Measurements from ENCODE around the gene TPO. TPM values are rescaled to one million over a fixed set of nuclear protein-coding genes. Genes with fewer than 3 reads are reported as not detected.

TPO gene
- total RNA-seq, 1 experiment from 2014 or later: not detected

DNA sequence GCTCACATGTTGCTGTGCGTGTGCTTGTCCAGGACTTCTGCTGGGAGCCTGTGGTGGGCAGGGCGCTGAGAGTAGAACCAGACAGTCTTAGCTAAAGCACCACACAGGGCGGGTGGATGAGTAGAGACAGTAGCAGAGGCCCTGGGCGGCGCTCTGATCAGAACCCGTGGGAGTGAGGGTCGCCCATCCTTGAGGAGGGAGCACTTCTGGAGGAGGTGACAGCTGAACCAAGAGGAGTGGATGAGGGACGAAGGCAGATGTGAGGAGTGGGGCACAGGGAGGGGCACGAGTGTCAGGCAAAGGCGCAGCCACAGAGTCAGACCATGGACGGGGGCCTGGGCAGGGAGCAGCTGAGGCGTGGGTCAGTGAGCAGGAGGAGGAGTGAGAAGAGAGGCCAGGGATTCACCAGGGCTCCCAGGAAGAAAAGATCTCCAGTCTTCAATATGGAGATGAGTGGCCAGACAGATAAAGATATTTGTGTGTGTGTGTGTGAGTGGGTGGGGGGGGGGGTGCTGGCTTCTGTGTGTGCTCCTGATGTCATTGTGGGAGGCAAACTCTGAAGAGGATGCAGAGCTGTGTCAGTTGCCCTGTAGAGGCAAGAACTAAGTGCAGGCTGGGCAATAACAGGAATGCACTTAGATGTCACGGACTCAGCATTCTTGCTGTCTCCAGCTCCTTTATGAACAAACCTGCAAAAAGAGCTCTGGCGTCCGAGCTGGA lies 79.6 kb downstream of the TPO start:
- H3K9me3 Mint-ChIP-seq (ENCODE audit: low read depth, unreplicated experiment): peaks cover 21% of the 10 kb centered on the region
- H3K36me3 Mint-ChIP-seq (ENCODE audit: insufficient read depth, unreplicated experiment): no peaks in the 10 kb centered on the region
- TF ChIP-seq, protein P1, sequence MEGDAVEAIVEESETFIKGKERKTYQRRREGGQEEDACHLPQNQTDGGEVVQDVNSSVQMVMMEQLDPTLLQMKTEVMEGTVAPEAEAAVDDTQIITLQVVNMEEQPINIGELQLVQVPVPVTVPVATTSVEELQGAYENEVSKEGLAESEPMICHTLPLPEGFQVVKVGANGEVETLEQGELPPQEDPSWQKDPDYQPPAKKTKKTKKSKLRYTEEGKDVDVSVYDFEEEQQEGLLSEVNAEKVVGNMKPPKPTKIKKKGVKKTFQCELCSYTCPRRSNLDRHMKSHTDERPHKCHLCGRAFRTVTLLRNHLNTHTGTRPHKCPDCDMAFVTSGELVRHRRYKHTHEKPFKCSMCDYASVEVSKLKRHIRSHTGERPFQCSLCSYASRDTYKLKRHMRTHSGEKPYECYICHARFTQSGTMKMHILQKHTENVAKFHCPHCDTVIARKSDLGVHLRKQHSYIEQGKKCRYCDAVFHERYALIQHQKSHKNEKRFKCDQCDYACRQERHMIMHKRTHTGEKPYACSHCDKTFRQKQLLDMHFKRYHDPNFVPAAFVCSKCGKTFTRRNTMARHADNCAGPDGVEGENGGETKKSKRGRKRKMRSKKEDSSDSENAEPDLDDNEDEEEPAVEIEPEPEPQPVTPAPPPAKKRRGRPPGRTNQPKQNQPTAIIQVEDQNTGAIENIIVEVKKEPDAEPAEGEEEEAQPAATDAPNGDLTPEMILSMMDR (IDR thresholded peaks at IDR 0.05; ENCODE audit: unreplicated experiment): no peak
- no peak overlapping the region for H3K27ac Mint-ChIP-seq (ENCODE audit: unreplicated experiment)
- H3K27me3 Mint-ChIP-seq (ENCODE audit: unreplicated experiment): no peaks in the 10 kb centered on the region
- H3K4me1 Mint-ChIP-seq (ENCODE audit: low read depth, unreplicated experiment): no peaks in the 10 kb centered on the region
- DNase-seq: no peak
- no TSS peak for BruUV-seq (replicated peaks)
- no peak overlapping the region for H3K4me3 Mint-ChIP-seq (ENCODE audit: low read depth, unreplicated experiment)
- CTCF ChIA-PET: interaction anchor here (0.6 kb wide), 1 partner anchor 18 kb away, joined by 5 read pairs; no protein-coding TSS in a partner anchor
- intact Hi-C loops (cut with micrococcal nuclease; ENCODE audit: unreplicated experiment): no loop called here

DNA sequence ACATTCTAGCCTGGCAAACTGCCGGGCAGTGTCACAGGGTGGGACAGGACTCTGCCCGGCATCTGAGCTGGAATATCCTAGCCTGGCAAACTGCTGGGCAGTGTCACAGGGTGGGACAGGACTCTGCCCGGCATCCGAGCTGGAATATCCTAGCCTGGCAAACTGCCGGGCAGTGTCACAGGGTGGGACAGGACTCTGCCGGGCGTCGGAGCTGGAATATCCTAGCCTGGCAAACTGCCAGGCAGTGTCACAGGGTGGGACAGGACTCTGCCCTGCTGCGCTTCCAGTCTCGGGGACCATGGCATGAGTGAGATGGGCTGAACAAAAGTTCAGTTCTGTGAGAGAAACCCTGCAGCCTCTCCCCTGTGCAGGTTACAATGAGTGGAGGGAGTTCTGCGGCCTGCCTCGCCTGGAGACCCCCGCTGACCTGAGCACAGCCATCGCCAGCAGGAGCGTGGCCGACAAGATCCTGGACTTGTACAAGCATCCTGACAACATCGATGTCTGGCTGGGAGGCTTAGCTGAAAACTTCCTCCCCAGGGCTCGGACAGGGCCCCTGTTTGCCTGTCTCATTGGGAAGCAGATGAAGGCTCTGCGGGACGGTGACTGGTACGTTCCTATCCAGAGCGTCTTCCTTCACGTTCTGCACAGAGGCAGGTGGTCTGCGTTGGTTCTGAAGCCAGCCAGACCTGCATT lies 80.3 kb downstream of the TPO start:
- no peak overlapping the region for H3K4me3 Mint-ChIP-seq (ENCODE audit: low read depth, unreplicated experiment)
- TF ChIP-seq, protein P1 (IDR thresholded peaks at IDR 0.05; ENCODE audit: unreplicated experiment): no peak
- intact Hi-C loops (cut with micrococcal nuclease; ENCODE audit: unreplicated experiment): no loop called here
- H3K27ac Mint-ChIP-seq (ENCODE audit: unreplicated experiment): no peak overlapping the region
- no peak for DNase-seq
- CTCF ChIA-PET: interaction anchor here (0.6 kb wide), 1 partner anchor 19 kb away, joined by 5 read pairs; no protein-coding TSS in a partner anchor
- no TSS peak for BruUV-seq (replicated peaks)
- H3K4me1 Mint-ChIP-seq (ENCODE audit: low read depth, unreplicated experiment): no peaks in the 10 kb centered on the region
- no peaks in the 10 kb centered on the region for H3K36me3 Mint-ChIP-seq (ENCODE audit: insufficient read depth, unreplicated experiment)
- no peaks in the 10 kb centered on the region for H3K27me3 Mint-ChIP-seq (ENCODE audit: unreplicated experiment)
- peaks cover 21% of the 10 kb centered on the region for H3K9me3 Mint-ChIP-seq (ENCODE audit: low read depth, unreplicated experiment)

DNA sequence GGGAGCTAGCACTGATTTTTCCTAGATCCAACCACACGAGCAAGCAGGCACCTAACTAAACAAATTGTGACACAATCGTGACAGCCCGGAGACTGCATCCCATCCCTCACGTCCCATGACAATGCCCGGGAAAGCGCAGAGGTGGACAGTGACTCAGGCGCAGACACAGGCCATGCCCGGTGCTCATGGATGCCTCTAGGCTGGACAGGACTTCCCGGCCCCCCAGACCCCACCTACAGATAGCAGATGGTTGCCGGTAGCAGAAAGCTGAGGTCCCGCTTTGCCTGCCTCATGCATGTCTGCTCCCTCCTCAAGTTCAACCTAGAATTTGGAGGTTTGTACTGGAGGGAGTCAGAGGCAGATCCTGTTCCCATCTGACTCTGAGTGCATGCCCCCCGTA lies 81.0 kb downstream of the TPO start:
- no peak for DNase-seq
- no peak overlapping the region for H3K4me3 Mint-ChIP-seq (ENCODE audit: low read depth, unreplicated experiment)
- no peak overlapping the region for H3K27ac Mint-ChIP-seq (ENCODE audit: unreplicated experiment)
- no peaks in the 10 kb centered on the region for H3K27me3 Mint-ChIP-seq (ENCODE audit: unreplicated experiment)
- no peaks in the 10 kb centered on the region for H3K4me1 Mint-ChIP-seq (ENCODE audit: low read depth, unreplicated experiment)
- H3K9me3 Mint-ChIP-seq (ENCODE audit: low read depth, unreplicated experiment): peaks cover 22% of the 10 kb centered on the region
- TF ChIP-seq, protein P1 (IDR thresholded peaks at IDR 0.05; ENCODE audit: unreplicated experiment): no peak
- no peaks in the 10 kb centered on the region for H3K36me3 Mint-ChIP-seq (ENCODE audit: insufficient read depth, unreplicated experiment)
- no TSS peak for BruUV-seq (replicated peaks)
- intact Hi-C loops (cut with micrococcal nuclease; ENCODE audit: unreplicated experiment): no loop called here
- CTCF ChIA-PET: no interaction called here

DNA sequence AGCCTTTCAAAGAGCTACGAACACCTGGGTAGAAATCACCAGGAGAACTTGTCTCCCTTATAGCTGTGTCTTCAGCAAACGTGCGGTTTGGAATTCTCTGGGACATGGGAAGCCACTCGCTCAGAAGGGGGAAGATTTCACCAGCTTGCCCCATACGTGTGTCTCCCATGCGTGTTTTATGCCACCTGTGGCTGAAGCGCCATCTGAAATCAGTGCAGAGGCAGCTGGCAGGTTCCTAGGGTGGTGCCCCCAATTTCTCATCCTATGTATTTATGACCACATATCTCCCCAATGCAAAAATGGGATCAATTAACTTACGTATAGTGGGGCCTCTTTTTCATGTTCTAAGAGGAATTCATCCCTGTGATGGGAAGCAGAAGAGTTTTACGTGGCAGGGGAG lies 81.6 kb downstream of the TPO start:
- CTCF ChIA-PET: no interaction called here
- intact Hi-C loops (cut with micrococcal nuclease; ENCODE audit: unreplicated experiment): no loop called here

More for the DNA sequence above, 81.6 kb downstream of the TPO start:
- DNase-seq: no peak
- TF ChIP-seq, protein P1 (IDR thresholded peaks at IDR 0.05; ENCODE audit: unreplicated experiment): no peak
- Mint-ChIP-seq H3K4me1 (ENCODE audit: low read depth, unreplicated experiment) (no peaks in the 10 kb centered on the region), H3K9me3 (ENCODE audit: low read depth, unreplicated experiment) (peaks cover 20% of the 10 kb centered on the region), H3K4me3 (ENCODE audit: low read depth, unreplicated experiment) (no peak overlapping the region), H3K27me3 (ENCODE audit: unreplicated experiment) (no peaks in the 10 kb centered on the region), H3K36me3 (ENCODE audit: insufficient read depth, unreplicated experiment) (no peaks in the 10 kb centered on the region), H3K27ac (ENCODE audit: unreplicated experiment) (no peak overlapping the region)
- no TSS peak for BruUV-seq (replicated peaks)

Data from Calu3 (cell line).